ENCODE measurements around the gene ARHGEF28. TPM values are rescaled to one million over a fixed set of nuclear protein-coding genes. Genes with fewer than 3 reads are reported as not detected.

Gene ARHGEF28
- total RNA-seq, 4 donors from 2014 or later, result 9.8 to 18.7 (median 18.6) TPM

DNA sequence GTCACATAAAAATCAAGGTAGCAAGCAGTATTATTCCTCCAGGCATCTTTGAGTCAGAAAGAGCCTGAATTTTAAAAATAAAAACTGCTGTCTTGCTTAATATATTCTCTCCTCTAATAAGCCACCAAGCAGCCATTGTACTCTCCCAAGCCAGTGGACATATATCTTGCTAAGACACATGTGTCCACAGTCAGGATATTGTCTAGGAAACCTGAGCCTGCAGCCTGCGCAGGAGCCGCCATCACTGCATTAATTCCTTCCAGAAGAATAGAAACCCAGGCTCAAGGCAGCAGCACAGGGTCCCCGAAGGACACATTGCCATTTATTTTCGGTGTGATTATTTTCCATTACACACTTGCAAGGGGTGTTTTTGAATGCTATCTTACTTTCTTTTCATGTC lies 345.3 kb downstream of the ARHGEF28 start:
- no peaks in the 10 kb centered on the region for H3K27me3 ChIP-seq
- H3K4me1 ChIP-seq, result no peaks in the 10 kb centered on the region
- H3K9me3 ChIP-seq, result no peaks in the 10 kb centered on the region
- intact Hi-C loops (cut with DNase I; ENCODE audit: low total_unique reads) (no loop called here), in situ Hi-C loops (cut with MboI; ENCODE audit: low pct_ligation_motif_present in 1 of 4, low pct_unique_long_range_greater_than_20kb in 1 of 4, low sequenced_read_pairs in 3 of 4) (no loop called here)
- H3K4me3 ChIP-seq, result no peak overlapping the region
- H3K27ac ChIP-seq, result no peak overlapping the region
- DNase-seq, result no peak
- WGBS, 2 donors (ENCODE audit: low coverage in 1 of 2), result 84% methylated on average over 4 of the region's 4 CpGs; no CpG with 5 or more reads in 1 of the 2 donors
- TF ChIP-seq EP300 (IDR thresholded peaks at IDR 0.05; ENCODE audit: low read depth) (no peak), POLR2A (IDR thresholded peaks at IDR 0.05) (no peak), POLR2AphosphoS5 (IDR thresholded peaks at IDR 0.05) (no peak)
- TF ChIP-seq, protein P1, sequence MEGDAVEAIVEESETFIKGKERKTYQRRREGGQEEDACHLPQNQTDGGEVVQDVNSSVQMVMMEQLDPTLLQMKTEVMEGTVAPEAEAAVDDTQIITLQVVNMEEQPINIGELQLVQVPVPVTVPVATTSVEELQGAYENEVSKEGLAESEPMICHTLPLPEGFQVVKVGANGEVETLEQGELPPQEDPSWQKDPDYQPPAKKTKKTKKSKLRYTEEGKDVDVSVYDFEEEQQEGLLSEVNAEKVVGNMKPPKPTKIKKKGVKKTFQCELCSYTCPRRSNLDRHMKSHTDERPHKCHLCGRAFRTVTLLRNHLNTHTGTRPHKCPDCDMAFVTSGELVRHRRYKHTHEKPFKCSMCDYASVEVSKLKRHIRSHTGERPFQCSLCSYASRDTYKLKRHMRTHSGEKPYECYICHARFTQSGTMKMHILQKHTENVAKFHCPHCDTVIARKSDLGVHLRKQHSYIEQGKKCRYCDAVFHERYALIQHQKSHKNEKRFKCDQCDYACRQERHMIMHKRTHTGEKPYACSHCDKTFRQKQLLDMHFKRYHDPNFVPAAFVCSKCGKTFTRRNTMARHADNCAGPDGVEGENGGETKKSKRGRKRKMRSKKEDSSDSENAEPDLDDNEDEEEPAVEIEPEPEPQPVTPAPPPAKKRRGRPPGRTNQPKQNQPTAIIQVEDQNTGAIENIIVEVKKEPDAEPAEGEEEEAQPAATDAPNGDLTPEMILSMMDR (IDR thresholded peaks at IDR 0.05), result no peak
- no peaks in the 10 kb centered on the region for H3K36me3 ChIP-seq

DNA sequence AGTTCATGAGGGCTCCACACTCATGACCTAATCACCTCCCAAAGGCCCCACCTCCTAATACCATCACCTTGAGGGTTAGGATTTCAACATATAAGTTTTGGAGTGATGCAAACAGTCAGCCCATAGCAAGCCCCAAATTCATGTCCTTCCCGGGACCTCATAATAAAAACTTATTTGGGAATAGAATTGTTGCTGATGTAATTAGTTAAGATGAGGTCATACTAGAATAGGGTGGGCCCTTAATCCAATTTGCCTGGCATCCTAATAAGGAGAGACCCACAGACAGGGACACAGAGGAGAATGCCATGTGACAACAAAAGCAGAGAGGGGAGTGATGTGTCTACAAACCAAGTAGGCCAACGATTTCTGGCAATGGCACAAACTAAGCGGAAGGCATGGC lies 347.1 kb downstream of the ARHGEF28 start:
- no peaks in the 10 kb centered on the region for H3K4me1 ChIP-seq
- H3K36me3 ChIP-seq, result no peaks in the 10 kb centered on the region
- WGBS, 2 donors (ENCODE audit: low coverage in 1 of 2), result 88 to 90% methylated on average over 2 to 3 of the region's 3 CpGs
- intact Hi-C loops (cut with DNase I; ENCODE audit: low total_unique reads), result no loop called here
- TF ChIP-seq, protein P1 (IDR thresholded peaks at IDR 0.05), result no peak
- no peak for TF ChIP-seq POLR2AphosphoS5 (IDR thresholded peaks at IDR 0.05)
- TF ChIP-seq POLR2A (IDR thresholded peaks at IDR 0.05), result no peak
- TF ChIP-seq EP300 (IDR thresholded peaks at IDR 0.05; ENCODE audit: low read depth), result no peak
- in situ Hi-C loops (cut with MboI; ENCODE audit: low pct_ligation_motif_present in 1 of 4, low pct_unique_long_range_greater_than_20kb in 1 of 4, low sequenced_read_pairs in 3 of 4), result no loop called here
- no peaks in the 10 kb centered on the region for H3K27me3 ChIP-seq
- H3K9me3 ChIP-seq, result no peaks in the 10 kb centered on the region
- no peak overlapping the region for H3K27ac ChIP-seq
- DNase-seq, result no peak
- no peak overlapping the region for H3K4me3 ChIP-seq

DNA sequence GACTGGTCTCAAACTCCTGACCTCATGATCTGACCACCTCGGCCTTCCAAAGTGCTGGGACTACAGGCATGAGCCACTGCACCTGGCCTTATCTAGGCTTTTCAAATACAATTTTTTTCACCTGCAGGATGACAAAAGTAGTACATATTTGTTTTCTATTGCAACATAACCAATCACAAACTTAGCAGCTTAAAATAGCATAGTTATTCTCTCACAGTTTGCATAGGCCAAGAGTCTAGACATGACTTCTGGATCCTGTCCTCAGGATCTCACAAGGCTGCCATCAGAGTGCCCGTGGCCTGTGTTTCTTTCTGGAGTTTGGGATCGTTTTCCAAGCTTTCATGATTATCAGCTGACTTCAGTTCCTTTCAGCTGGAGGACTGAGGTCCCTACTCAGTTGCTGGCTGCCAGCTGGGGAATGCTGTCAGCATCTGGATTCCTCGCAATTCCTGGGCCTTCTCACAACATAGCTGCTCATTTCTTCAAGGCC lies 348.9 kb downstream of the ARHGEF28 start:
- H3K27me3 ChIP-seq, result no peaks in the 10 kb centered on the region
- DNase-seq, result no peak
- H3K27ac ChIP-seq, result no peak overlapping the region
- H3K9me3 ChIP-seq, result no peaks in the 10 kb centered on the region
- H3K36me3 ChIP-seq, result no peaks in the 10 kb centered on the region
- intact Hi-C loops (cut with DNase I; ENCODE audit: low total_unique reads) (no loop called here), in situ Hi-C loops (cut with MboI; ENCODE audit: low pct_ligation_motif_present in 1 of 4, low pct_unique_long_range_greater_than_20kb in 1 of 4, low sequenced_read_pairs in 3 of 4) (no loop called here)
- no peak overlapping the region for H3K4me3 ChIP-seq
- TF ChIP-seq, protein P1 (IDR thresholded peaks at IDR 0.05), result no peak
- no peak for TF ChIP-seq POLR2AphosphoS5 (IDR thresholded peaks at IDR 0.05)
- TF ChIP-seq POLR2A (IDR thresholded peaks at IDR 0.05), result no peak
- TF ChIP-seq EP300 (IDR thresholded peaks at IDR 0.05; ENCODE audit: low read depth), result no peak
- WGBS, 2 donors (ENCODE audit: low coverage in 1 of 2), result 60 to 77% methylated on average over 1 to 4 of the region's 4 CpGs
- H3K4me1 ChIP-seq, result no peaks in the 10 kb centered on the region

DNA sequence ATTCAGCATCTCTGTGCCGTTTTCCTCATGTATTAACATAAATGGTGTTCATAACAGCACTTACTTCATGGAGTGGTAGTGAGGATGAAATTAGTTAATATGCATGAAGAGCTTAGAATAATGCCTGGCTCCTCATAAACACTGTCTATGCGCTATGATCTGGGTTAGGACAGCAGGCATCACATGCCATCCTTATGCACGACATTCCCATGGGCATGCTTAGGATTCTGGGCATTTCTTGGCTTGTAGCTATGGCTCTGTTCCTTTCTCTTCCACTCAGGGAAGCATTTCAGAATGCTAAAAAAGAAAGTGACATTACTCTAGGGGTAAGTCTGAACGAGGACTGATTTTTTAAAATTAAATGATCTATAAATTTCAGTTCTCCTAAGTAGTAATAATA lies 349.8 kb downstream of the ARHGEF28 start:
- Histone ChIP-seq H3K27ac (no peak overlapping the region), H3K4me3 (no peak overlapping the region), H3K27me3 (no peaks in the 10 kb centered on the region), H3K9me3 (no peaks in the 10 kb centered on the region), H3K4me1 (no peaks in the 10 kb centered on the region), H3K36me3 (no peaks in the 10 kb centered on the region)
- DNase-seq, result no peak
- intact Hi-C loops (cut with DNase I; ENCODE audit: low total_unique reads) (no loop called here), in situ Hi-C loops (cut with MboI; ENCODE audit: low pct_ligation_motif_present in 1 of 4, low pct_unique_long_range_greater_than_20kb in 1 of 4, low sequenced_read_pairs in 3 of 4) (no loop called here)
- TF ChIP-seq, protein P1 (IDR thresholded peaks at IDR 0.05), result no peak
- TF ChIP-seq POLR2AphosphoS5 (IDR thresholded peaks at IDR 0.05) (no peak), POLR2A (IDR thresholded peaks at IDR 0.05) (no peak), EP300 (IDR thresholded peaks at IDR 0.05; ENCODE audit: low read depth) (no peak)
- WGBS, 2 donors (ENCODE audit: low coverage in 1 of 2), result 72 to 85% methylated on average over 4 of the region's 4 CpGs
